ENCODE data around the gene OR10K2. TPM values are rescaled to one million over a fixed set of nuclear protein-coding genes. Genes with fewer than 3 reads are reported as not detected.

Gene OR10K2
- total and polyA plus RNA-seq, 5 donors from 2014 or later = not detected

Other genes starting within 250 kb of the OR10K2 start
- not detected for gene CD1D, start 245.3 kb downstream of the OR10K2 start, total RNA-seq
- under 1 TPM in 2 of 4 donors, not detected in 2; 0.12 to 0.16 TPM for gene CD1D, start 245.3 kb downstream of the OR10K2 start, polyA plus RNA-seq
- not detected for gene CD1A, start 171.8 kb downstream of the OR10K2 start, total RNA-seq
- gene CD1A, start 171.8 kb downstream of the OR10K2 start, polyA plus RNA-seq = not detected
- not detected for gene CD1C, start 136.3 kb downstream of the OR10K2 start, total RNA-seq
- under 1 TPM in 1 of 4 donors, not detected in 3; 0.68 TPM for gene CD1C, start 136.3 kb downstream of the OR10K2 start, polyA plus RNA-seq
- gene CD1B, start 94.7 kb downstream of the OR10K2 start, total RNA-seq = not detected
- not detected for gene CD1B, start 94.7 kb downstream of the OR10K2 start, polyA plus RNA-seq
- gene CD1E, start 72.3 kb downstream of the OR10K2 start, total RNA-seq = not detected
- gene CD1E, start 72.3 kb downstream of the OR10K2 start, polyA plus RNA-seq = not detected
- gene OR10T2, start 26.8 kb downstream of the OR10K2 start, total RNA-seq = not detected
- gene OR10T2, start 26.8 kb downstream of the OR10K2 start, polyA plus RNA-seq = not detected
- not detected for gene OR10K1, start 35.6 kb upstream of the OR10K2 start, total RNA-seq
- not detected for gene OR10K1, start 35.6 kb upstream of the OR10K2 start, polyA plus RNA-seq
- not detected for gene OR10R2, start 46.0 kb upstream of the OR10K2 start, total RNA-seq
- not detected for gene OR10R2, start 46.0 kb upstream of the OR10K2 start, polyA plus RNA-seq
- gene OR6Y1, start 128.2 kb upstream of the OR10K2 start, total RNA-seq = not detected
- not detected for gene OR6Y1, start 128.2 kb upstream of the OR10K2 start, polyA plus RNA-seq
- not detected for gene OR6P1, start 144.3 kb upstream of the OR10K2 start, total RNA-seq
- not detected for gene OR6P1, start 144.3 kb upstream of the OR10K2 start, polyA plus RNA-seq
- not detected for gene OR10X1, start 153.7 kb upstream of the OR10K2 start, total RNA-seq
- not detected for gene OR10X1, start 153.7 kb upstream of the OR10K2 start, polyA plus RNA-seq
- gene OR10Z1, start 179.0 kb upstream of the OR10K2 start, total RNA-seq = not detected
- gene OR10Z1, start 179.0 kb upstream of the OR10K2 start, polyA plus RNA-seq = not detected

Data from CD4-positive, CD25-positive, alpha-beta regulatory T cell (primary cell).